Glutamatergic neuron (in vitro differentiated cells): ENCODE data around the gene MYO18B. TPM values are rescaled to one million over a fixed set of nuclear protein-coding genes. Genes with fewer than 3 reads are reported as not detected.

Experiments
- DNase-seq: peaks from one replicate; pipeline ENCODE4 v3.0.0; 2022
- H3K27ac Mint-ChIP-seq: one replicate; pipeline ENCODE4 v1.8.0; 2020; ENCODE audit warnings: mild to moderate bottlenecking, mixed read lengths, inconsistent platforms; ENCODE audit not compliant: unreplicated experiment
- H3K27me3 Mint-ChIP-seq: one replicate; pipeline ENCODE4 v1.8.0; 2020; ENCODE audit warnings: mild to moderate bottlenecking, moderate library complexity, mixed read lengths, inconsistent platforms; ENCODE audit not compliant: unreplicated experiment
- H3K36me3 Mint-ChIP-seq: one replicate; pipeline ENCODE4 v1.8.0; 2020; ENCODE audit warnings: mild to moderate bottlenecking, mixed read lengths, inconsistent platforms; ENCODE audit not compliant: unreplicated experiment
- H3K4me1 Mint-ChIP-seq: one replicate; pipeline ENCODE4 v1.8.0; 2020; ENCODE audit warnings: mild to moderate bottlenecking, low read depth, mixed read lengths, inconsistent platforms; ENCODE audit not compliant: unreplicated experiment
- H3K4me3 Mint-ChIP-seq: one replicate; pipeline ENCODE4 v1.8.0; 2020; ENCODE audit warnings: mild to moderate bottlenecking, mixed read lengths, inconsistent platforms; ENCODE audit not compliant: unreplicated experiment
- H3K9me3 Mint-ChIP-seq: one replicate; pipeline ENCODE4 v1.8.0; 2020; ENCODE audit warnings: mild to moderate bottlenecking, moderate library complexity, mixed read lengths, inconsistent platforms; ENCODE audit not compliant: unreplicated experiment
- CTCF ChIP-seq: fragments of 200-600 bp; sonication (generic); IDR thresholded peaks from one replicate; pipeline ENCODE4 v1.5.0; 2021; ENCODE audit not compliant: partially characterized antibody, unreplicated experiment
- total RNA-seq: library from RNA; stranded (reverse); fragmentation: NEBNext Ultra II Directional; extraction: Animal tissue kit (Norgen Biotek cat#: 25700); gene quantifications from one replicate; pipeline ENCODE4 v1.2.1, GENCODE V29; 2021; ENCODE audit not compliant: unreplicated experiment

Gene MYO18B
- total RNA-seq, 1 donor from 2014 or later = 0.25 TPM

- Mint-ChIP-seq H3K4me1 (peaks cover 9% of the 10 kb centered on the region), H3K9me3 (no peaks in the 10 kb centered on the region), H3K4me3 (no peak overlapping the region), H3K27ac (no peak overlapping the region), H3K36me3 (no peaks in the 10 kb centered on the region), H3K27me3 (peaks cover 7% of the 10 kb centered on the region)
- no peak for TF ChIP-seq CTCF
- no peak for DNase-seq
These were observed 136.9 kb downstream of the MYO18B start for GRCh38 chr22:25878933-25879332.

- DNase-seq = no peak
- no peak overlapping the region for H3K4me3 Mint-ChIP-seq
- H3K27ac Mint-ChIP-seq = no peak overlapping the region
- H3K9me3 Mint-ChIP-seq = peaks cover 6% of the 10 kb centered on the region
- peaks cover 7% of the 10 kb centered on the region for H3K4me1 Mint-ChIP-seq
- no peaks in the 10 kb centered on the region for H3K36me3 Mint-ChIP-seq
- H3K27me3 Mint-ChIP-seq = peaks cover 8% of the 10 kb centered on the region
- no peak for TF ChIP-seq CTCF
These were observed 138.5 kb downstream of the MYO18B start for GRCh38 chr22:25880524-25880923.

GRCh38 chr22:25881210-25881755, 139.3 kb downstream of the MYO18B start:
- Mint-ChIP-seq H3K9me3 (peaks cover 6% of the 10 kb centered on the region), H3K27ac (no peak overlapping the region), H3K36me3 (no peaks in the 10 kb centered on the region), H3K4me3 (no peak overlapping the region), H3K27me3 (peaks cover 6% of the 10 kb centered on the region), H3K4me1 (peaks cover under 1% of the 10 kb centered on the region)
- no peak for DNase-seq
- no peak for TF ChIP-seq CTCF

- Mint-ChIP-seq H3K36me3 (no peaks in the 10 kb centered on the region), H3K27me3 (peaks cover 10% of the 10 kb centered on the region), H3K27ac (no peak overlapping the region), H3K4me3 (no peak overlapping the region), H3K4me1 (peaks cover 10% of the 10 kb centered on the region), H3K9me3 (peaks cover 6% of the 10 kb centered on the region)
- no peak for DNase-seq
- no peak for TF ChIP-seq CTCF
These were observed 140.4 kb downstream of the MYO18B start for GRCh38 chr22:25882360-25882759.

- Mint-ChIP-seq H3K27ac (no peak overlapping the region), H3K4me3 (no peak overlapping the region), H3K27me3 (peaks cover 13% of the 10 kb centered on the region), H3K9me3 (peaks cover 8% of the 10 kb centered on the region), H3K36me3 (no peaks in the 10 kb centered on the region), H3K4me1 (peaks cover 20% of the 10 kb centered on the region)
- TF ChIP-seq CTCF = no peak
- DNase-seq = no peak
These were observed 141.6 kb downstream of the MYO18B start for GRCh38 chr22:25883482-25884033.
